ENCODE data around the gene PIP4K2C.

The PIP4K2C gene

DNA sequence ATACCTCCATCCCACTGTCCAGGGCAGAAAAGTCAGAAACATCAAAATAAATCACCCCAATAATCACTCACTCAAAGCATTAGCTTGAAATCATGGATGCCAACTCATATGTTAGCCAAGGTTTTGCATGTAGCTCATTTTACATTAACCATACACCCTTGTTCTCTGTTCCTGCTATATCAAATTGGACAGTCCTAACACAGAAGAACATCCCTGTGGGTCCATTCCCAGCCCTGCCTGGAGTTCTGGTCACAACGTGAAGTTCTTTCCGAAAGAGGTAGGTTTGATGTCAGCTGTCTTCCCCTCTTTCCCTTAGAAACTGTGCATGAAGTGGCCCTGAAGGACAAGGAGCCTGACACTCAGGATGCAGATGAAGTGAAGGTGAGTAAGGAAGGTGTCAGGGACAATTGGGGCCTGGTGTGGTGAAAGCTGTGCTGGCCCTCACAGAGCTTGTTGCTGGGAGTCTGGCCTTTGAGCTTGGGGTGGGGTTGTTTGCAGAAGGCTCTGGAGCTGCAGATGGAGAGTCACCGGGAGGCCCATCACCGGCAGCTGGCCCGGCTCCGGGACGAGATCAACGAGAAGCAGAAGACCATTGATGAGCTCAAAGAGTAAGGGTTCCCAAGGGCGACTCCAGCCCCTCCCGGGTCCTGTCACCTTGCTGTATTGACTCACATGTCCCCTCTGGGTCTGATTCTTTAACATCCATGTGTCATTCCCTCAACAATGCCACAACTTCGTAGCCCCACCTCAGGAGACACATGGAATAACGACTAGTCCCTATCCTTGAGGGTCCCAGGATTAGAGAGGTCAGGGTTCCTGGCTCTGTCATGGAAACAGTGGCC lies 15.0 kb upstream of the PIP4K2C start:
- no peak for DNase-seq (ENCODE audit: low read depth)
- H3K4me3 ChIP-seq (ENCODE audit: low read length), result no peak overlapping the region
- TF ChIP-seq, protein P1, sequence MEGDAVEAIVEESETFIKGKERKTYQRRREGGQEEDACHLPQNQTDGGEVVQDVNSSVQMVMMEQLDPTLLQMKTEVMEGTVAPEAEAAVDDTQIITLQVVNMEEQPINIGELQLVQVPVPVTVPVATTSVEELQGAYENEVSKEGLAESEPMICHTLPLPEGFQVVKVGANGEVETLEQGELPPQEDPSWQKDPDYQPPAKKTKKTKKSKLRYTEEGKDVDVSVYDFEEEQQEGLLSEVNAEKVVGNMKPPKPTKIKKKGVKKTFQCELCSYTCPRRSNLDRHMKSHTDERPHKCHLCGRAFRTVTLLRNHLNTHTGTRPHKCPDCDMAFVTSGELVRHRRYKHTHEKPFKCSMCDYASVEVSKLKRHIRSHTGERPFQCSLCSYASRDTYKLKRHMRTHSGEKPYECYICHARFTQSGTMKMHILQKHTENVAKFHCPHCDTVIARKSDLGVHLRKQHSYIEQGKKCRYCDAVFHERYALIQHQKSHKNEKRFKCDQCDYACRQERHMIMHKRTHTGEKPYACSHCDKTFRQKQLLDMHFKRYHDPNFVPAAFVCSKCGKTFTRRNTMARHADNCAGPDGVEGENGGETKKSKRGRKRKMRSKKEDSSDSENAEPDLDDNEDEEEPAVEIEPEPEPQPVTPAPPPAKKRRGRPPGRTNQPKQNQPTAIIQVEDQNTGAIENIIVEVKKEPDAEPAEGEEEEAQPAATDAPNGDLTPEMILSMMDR (conservative IDR thresholded peaks at IDR 0.05; ENCODE audit: low read depth, low read length), result no peak

- no peak overlapping the region for H3K4me3 ChIP-seq (ENCODE audit: low read length)
- TF ChIP-seq, protein P1 (conservative IDR thresholded peaks at IDR 0.05; ENCODE audit: low read depth, low read length), result no peak
- DNase-seq (ENCODE audit: low read depth), result no peak
Measured at GRCh38 chr12:57576613-57577160, 14.3 kb upstream of the PIP4K2C start.

GRCh38 chr12:57577981-57578758 lies 12.8 kb upstream of the PIP4K2C start:
- H3K4me3 ChIP-seq (ENCODE audit: low read length), result no peak overlapping the region
- TF ChIP-seq, protein P1 (conservative IDR thresholded peaks at IDR 0.05; ENCODE audit: low read depth, low read length), result no peak

GRCh38 chr12:57579011-57579410 lies 12.0 kb upstream of the PIP4K2C start:
- DNase-seq (ENCODE audit: low read depth), result no peak
- TF ChIP-seq, protein P1 (conservative IDR thresholded peaks at IDR 0.05; ENCODE audit: low read depth, low read length), result no peak
- no peak overlapping the region for H3K4me3 ChIP-seq (ENCODE audit: low read length)

More at GRCh38 chr12:57577981-57578758, 12.8 kb upstream of the PIP4K2C start:
- no peak for DNase-seq (ENCODE audit: low read depth)

DNA sequence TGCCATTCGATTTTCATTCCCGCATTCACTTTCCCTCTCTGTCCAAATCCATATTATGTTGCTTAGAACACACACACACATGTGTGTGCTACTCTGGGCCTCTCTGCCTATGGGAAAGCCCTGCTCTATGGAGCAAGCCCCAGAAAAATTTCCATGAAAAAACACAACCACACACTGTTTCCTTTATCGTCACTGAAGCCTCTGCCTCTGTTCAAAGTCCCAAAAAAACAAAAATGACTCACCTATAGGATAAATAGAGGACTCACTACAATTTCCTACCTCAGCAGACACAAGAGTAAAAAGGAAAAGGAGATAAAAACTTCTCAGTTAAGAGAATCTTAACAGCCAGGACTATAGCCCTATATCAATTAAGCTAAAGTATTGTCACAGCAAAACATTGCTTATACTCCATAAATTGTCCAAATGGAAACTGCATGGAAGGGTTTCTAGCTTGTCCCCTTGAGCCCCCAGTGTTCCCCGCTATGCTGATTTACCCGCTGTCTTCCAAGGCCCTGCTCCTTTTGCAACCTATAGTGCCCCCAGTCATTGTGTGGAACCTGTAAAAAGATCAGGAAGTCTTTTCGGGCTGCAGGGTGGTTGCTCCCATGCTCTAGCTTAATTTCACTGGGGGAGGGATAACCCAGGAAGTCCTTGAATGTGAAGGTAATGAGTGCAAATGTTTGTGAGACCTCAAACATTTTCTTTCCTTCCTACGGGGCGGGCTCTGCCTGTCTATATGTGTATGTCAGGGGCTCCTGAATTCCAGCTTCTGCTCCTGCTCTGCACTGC lies 11.1 kb upstream of the PIP4K2C start:
- TF ChIP-seq, protein P1 (conservative IDR thresholded peaks at IDR 0.05; ENCODE audit: low read depth, low read length), result no peak
- H3K4me3 ChIP-seq (ENCODE audit: low read length), result no peak overlapping the region
- DNase-seq (ENCODE audit: low read depth), result no peak

- no peak for DNase-seq (ENCODE audit: low read depth)
- TF ChIP-seq, protein P1 (conservative IDR thresholded peaks at IDR 0.05; ENCODE audit: low read depth, low read length), result no peak
- H3K4me3 ChIP-seq (ENCODE audit: low read length), result no peak overlapping the region
Measured at GRCh38 chr12:57580466-57580795, 10.6 kb upstream of the PIP4K2C start.
